KMS-11 (cell line): ENCODE measurements around the gene RELN.

Experiments
- H2AFZ ChIP-seq: fragments of 200-600 bp; sonication (generic); 2 replicates; pipeline ENCODE4 v1.6.1; 2016; ENCODE audit warnings: antibody characterized with exemption, mixed run types, low read depth
- H3K27ac ChIP-seq: fragments of 200-600 bp; sonication (generic); 2 replicates; pipeline ENCODE4 v1.6.1; 2016; ENCODE audit warnings: mild to moderate bottlenecking, mixed run types
- H3K27me3 ChIP-seq: fragments of 200-600 bp; sonication (generic); 2 replicates; pipeline ENCODE4 v1.6.1; 2017; ENCODE audit warnings: mild to moderate bottlenecking, low read depth, mixed run types, moderate library complexity; ENCODE audit not compliant: insufficient read depth
- H3K36me3 ChIP-seq: fragments of 200-600 bp; sonication (generic); 2 replicates; pipeline ENCODE4 v1.6.1; 2017; ENCODE audit warnings: mild to moderate bottlenecking, mixed run types; ENCODE audit not compliant: insufficient read depth
- H3K4me1 ChIP-seq: fragments of 200-600 bp; sonication (generic); 2 replicates; pipeline ENCODE4 v1.6.1; 2016; ENCODE audit warnings: mild to moderate bottlenecking, low read depth, mixed run types; ENCODE audit not compliant: poor library complexity, severe bottlenecking
- H3K4me2 ChIP-seq: fragments of 200-600 bp; sonication (generic); 2 replicates; pipeline ENCODE4 v1.7.0; 2016; ENCODE audit warnings: mild to moderate bottlenecking, mixed run types
- H3K4me3 ChIP-seq: fragments of 200-600 bp; sonication (generic); IDR thresholded peaks from 2 replicates; pipeline ENCODE4 v1.6.1; 2017; ENCODE audit warnings: low read depth, low read length, mixed read lengths; ENCODE audit not compliant: insufficient read depth
- H3K79me2 ChIP-seq: fragments of 200-600 bp; sonication (generic); 2 replicates; pipeline ENCODE4 v1.6.1; 2016; ENCODE audit warnings: low read depth, mixed run types; ENCODE audit not compliant: insufficient read depth
- H3K9ac ChIP-seq: fragments of 200-600 bp; sonication (generic); 2 replicates; pipeline ENCODE4 v1.6.1; 2016; ENCODE audit warnings: mild to moderate bottlenecking, mixed run types
- H4K20me1 ChIP-seq: fragments of 200-600 bp; sonication (generic); 2 replicates; pipeline ENCODE4 v1.6.1; 2016; ENCODE audit warnings: mild to moderate bottlenecking, mixed run types; ENCODE audit not compliant: insufficient read depth
- CTCF ChIP-seq: fragments of 200-600 bp; sonication (generic); conservative IDR thresholded peaks from 2 replicates; pipeline ENCODE4 v1.6.1; 2017; ENCODE audit warnings: low read depth, mild to moderate bottlenecking, antibody characterized with exemption, low read length, moderate library complexity, mixed read lengths

RELN gene

DNA sequence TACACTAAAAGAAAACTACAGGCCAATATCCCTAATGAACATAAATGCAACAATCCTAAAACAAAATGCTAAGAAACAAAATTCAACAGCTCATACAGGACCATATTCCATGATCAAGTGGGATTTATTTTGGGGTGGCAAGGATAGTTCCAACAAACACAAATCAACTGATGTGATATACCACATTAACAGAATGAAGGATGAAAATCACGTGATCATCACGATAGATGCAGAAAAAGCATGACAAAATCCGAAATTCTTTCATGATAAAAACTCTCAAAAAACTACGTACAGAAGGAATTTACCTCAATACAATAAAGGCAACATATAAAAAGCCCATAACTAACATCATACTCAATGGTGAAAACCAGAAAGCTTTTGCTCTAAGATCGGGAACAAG, 124.0 kb downstream of the RELN start:
- H3K27ac ChIP-seq, result no peak overlapping the region
- TF ChIP-seq CTCF, result no peak
- no peak overlapping the region for H3K9ac ChIP-seq
- H3K36me3 ChIP-seq, result no peaks in the 10 kb centered on the region
- no peaks in the 10 kb centered on the region for H4K20me1 ChIP-seq
- H3K27me3 ChIP-seq, result no peaks in the 10 kb centered on the region
- H3K4me2 ChIP-seq, result no peak overlapping the region
- H3K4me3 ChIP-seq, result no peak overlapping the region
- H3K4me1 ChIP-seq, result no peaks in the 10 kb centered on the region
- no peaks in the 10 kb centered on the region for H3K79me2 ChIP-seq
- no peak overlapping the region for H2AFZ ChIP-seq

DNA sequence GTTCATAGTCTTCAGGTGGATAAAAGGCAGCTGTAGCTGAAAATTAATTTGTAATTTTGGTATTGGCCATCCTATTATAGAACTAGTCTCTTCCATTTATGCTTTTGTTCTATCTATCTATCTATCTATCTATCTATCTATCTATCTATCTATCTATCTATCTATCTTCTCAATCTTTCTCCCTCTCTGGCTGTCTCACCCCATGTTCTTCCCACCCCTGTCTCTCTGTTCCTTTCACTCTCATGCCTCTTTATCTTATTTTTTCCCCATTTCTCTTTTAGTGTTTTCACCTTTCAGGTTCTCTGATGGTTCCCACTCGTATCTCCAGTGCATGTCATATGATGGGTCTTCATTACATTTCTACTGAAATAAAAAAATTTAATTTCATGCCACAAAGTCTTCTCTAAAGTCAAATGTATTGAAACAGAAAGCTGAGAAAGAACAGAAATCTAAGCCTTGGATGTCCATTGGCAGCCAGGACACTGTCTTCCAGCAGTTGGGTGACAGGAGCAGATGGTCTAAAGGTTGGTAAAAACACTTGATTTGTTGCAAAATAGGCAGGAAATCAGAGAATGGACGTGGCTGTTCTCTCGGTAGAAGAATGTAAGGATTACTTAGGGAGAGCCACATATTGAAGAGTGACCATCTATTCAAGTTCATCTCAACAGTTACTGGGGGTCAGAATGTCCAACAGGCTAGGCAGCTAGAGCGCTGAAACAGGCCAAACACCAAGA, 127.0 kb downstream of the RELN start:
- no peak overlapping the region for H3K4me3 ChIP-seq
- H3K4me2 ChIP-seq, result no peak overlapping the region
- no peak overlapping the region for H2AFZ ChIP-seq

GRCh38 chr7:103859709-103860108, 129.7 kb downstream of the RELN start:
- H3K9ac ChIP-seq, result no peak overlapping the region
- H3K79me2 ChIP-seq, result no peaks in the 10 kb centered on the region
- H3K4me3 ChIP-seq, result no peak overlapping the region
- H2AFZ ChIP-seq, result no peak overlapping the region
- no peaks in the 10 kb centered on the region for H4K20me1 ChIP-seq
- H3K36me3 ChIP-seq, result no peaks in the 10 kb centered on the region
- H3K27ac ChIP-seq, result no peak overlapping the region
- H3K4me2 ChIP-seq, result no peak overlapping the region
- TF ChIP-seq CTCF, result no peak
- no peaks in the 10 kb centered on the region for H3K4me1 ChIP-seq
- no peaks in the 10 kb centered on the region for H3K27me3 ChIP-seq

More for the DNA sequence above, 127.0 kb downstream of the RELN start:
- H3K27ac ChIP-seq, result no peak overlapping the region
- no peaks in the 10 kb centered on the region for H4K20me1 ChIP-seq
- no peak for TF ChIP-seq CTCF
- no peaks in the 10 kb centered on the region for H3K27me3 ChIP-seq
- H3K36me3 ChIP-seq, result no peaks in the 10 kb centered on the region
- H3K79me2 ChIP-seq, result no peaks in the 10 kb centered on the region
- H3K4me1 ChIP-seq, result no peaks in the 10 kb centered on the region
- H3K9ac ChIP-seq, result no peak overlapping the region

DNA sequence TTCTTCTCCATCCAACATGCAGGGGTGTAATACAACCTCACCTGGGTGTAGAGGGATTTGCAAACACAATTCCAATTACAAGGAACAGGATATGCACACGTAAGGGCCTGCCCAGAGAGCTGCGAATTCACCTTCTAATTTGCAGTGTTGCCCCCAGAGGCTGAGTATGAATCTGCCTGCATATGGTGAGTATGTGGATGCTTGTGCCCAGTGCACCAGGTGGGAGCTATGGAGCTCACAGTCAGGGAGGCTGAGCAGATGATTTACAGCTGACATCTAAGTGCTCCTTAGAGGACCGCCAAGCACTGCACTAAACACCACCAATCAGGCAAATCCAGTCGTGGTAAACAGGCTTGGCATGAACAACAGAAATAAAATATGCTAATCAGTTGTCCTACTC, 132.0 kb downstream of the RELN start:
- H2AFZ ChIP-seq, result no peak overlapping the region
- H3K27ac ChIP-seq, result no peak overlapping the region
- no peaks in the 10 kb centered on the region for H4K20me1 ChIP-seq
- no peak overlapping the region for H3K4me2 ChIP-seq
- H3K27me3 ChIP-seq, result no peaks in the 10 kb centered on the region
- H3K4me3 ChIP-seq, result no peak overlapping the region
- no peak for TF ChIP-seq CTCF
- no peaks in the 10 kb centered on the region for H3K79me2 ChIP-seq
- no peak overlapping the region for H3K9ac ChIP-seq
- H3K4me1 ChIP-seq, result no peaks in the 10 kb centered on the region
- H3K36me3 ChIP-seq, result no peaks in the 10 kb centered on the region
